CD4-positive, CD25-positive, alpha-beta regulatory T cell (primary cell): ENCODE results near the gene CFAP65. TPM values are rescaled to one million over a fixed set of nuclear protein-coding genes. Genes with fewer than 3 reads are reported as not detected.

Source experiments
- ATAC-seq, 2 donors: fragments of 150-1000 bp; cut with Tn5 transposase; one replicate each; pipeline ENCODE4 v1.10.0; 2021; ENCODE audit warnings: low read depth in 2 of 2, moderate number of reproducible peaks in 2 of 2, moderate library complexity in 1 of 2
- DNase-seq, 3 donors: peaks; one replicate each; pipeline versions ENCODE4 v3.0.0 to v3.0.0-alpha.2; 2012 to 2022; ENCODE audit warnings: mixed read lengths in 1 of 3
- H3K27ac ChIP-seq: one replicate; pipeline ENCODE4 v1.7.0; 2013; ENCODE audit warnings: mild to moderate bottlenecking, low read length; ENCODE audit not compliant: insufficient read depth, poor library complexity, severe bottlenecking
- H3K27me3 ChIP-seq: one replicate; pipeline ENCODE4 v1.7.0; 2013; ENCODE audit warnings: low read length; ENCODE audit not compliant: control insufficient read depth, insufficient read depth
- H3K36me3 ChIP-seq: one replicate; pipeline ENCODE4 v1.7.0; 2013; ENCODE audit warnings: mild to moderate bottlenecking, low read length, moderate library complexity; ENCODE audit not compliant: control insufficient read depth, insufficient read depth
- H3K4me1 ChIP-seq: 2 replicates; pipeline ENCODE4 v1.7.0; 2013; ENCODE audit warnings: mild to moderate bottlenecking, low read length; ENCODE audit not compliant: insufficient read depth, control insufficient read depth, poor library complexity, severe bottlenecking
- H3K4me3 ChIP-seq: one replicate; pipeline ENCODE4 v1.7.0; 2013; ENCODE audit warnings: low read depth, mild to moderate bottlenecking, low read length, moderate library complexity
- H3K9me3 ChIP-seq, 2 experiments: 1 replicate in 1 of 2; 2 replicates in 1 of 2; pipeline ENCODE4 v1.7.0; 2013; ENCODE audit warnings: low read length in 2 of 2, mild to moderate bottlenecking in 1 of 2, moderate library complexity in 1 of 2; ENCODE audit not compliant: control insufficient read depth in 2 of 2
- H3K27ac Mint-ChIP-seq, 3 donors: one replicate each; pipeline ENCODE4 v1.8.0; 2020 to 2022; ENCODE audit warnings: mild to moderate bottlenecking in 3 of 3, mixed read lengths in 3 of 3, moderate library complexity in 2 of 3
- H3K27me3 Mint-ChIP-seq: one replicate; pipeline ENCODE4 v1.8.0; 2022; ENCODE audit warnings: mild to moderate bottlenecking, mixed read lengths
- H3K36me3 Mint-ChIP-seq: one replicate; pipeline ENCODE4 v1.8.0; 2020; ENCODE audit warnings: mixed read lengths
- H3K4me1 Mint-ChIP-seq, 4 donors: one replicate each; pipeline ENCODE4 v1.8.0; 2020 to 2022; ENCODE audit warnings: mixed read lengths in 4 of 4, mild to moderate bottlenecking in 1 of 4
- H3K4me3 Mint-ChIP-seq, 4 donors: one replicate each; pipeline ENCODE4 v1.8.0; 2020 to 2022; ENCODE audit warnings: mild to moderate bottlenecking in 4 of 4, mixed read lengths in 4 of 4, moderate library complexity in 3 of 4
- H3K9me3 Mint-ChIP-seq, 7 donors: one replicate each; pipeline ENCODE4 v1.8.0; 2020 to 2022; ENCODE audit warnings: mixed read lengths in 7 of 7, mild to moderate bottlenecking in 3 of 7, moderate library complexity in 2 of 7
- polyA plus RNA-seq, 4 donors: library from polyadenylated mRNA; unstranded; fragments of 300-500 nt; fragmentation: Illumina TruSeq; gene quantifications; one replicate each; pipeline ENCODE4 v1.2.3, GENCODE V29; 2021
- total RNA-seq: library from RNA; stranded (reverse); gene quantifications from one replicate; pipeline ENCODE4 v1.2.3, GENCODE V29; 2022

The CFAP65 gene
- not detected for total RNA-seq
- not detected for polyA plus RNA-seq

- peak in 1 of 2 donors; percentile 53 for ATAC-seq
- Histone ChIP-seq H3K4me1 (peaks cover 4% of the 10 kb centered on the region), H3K9me3 (no peaks in the 10 kb centered on the region), H3K27me3 (peaks cover 30% of the 10 kb centered on the region), H3K4me3 (no peak within 1 kb of the TSS), H3K36me3 (no peaks in the 10 kb centered on the region), H3K27ac (no peak within 1 kb of the TSS)
- Mint-ChIP-seq H3K9me3 (peaks cover 0 to 3% (median 0%) of the 10 kb centered on the region in 7 donors), H3K27ac (no peak within 1 kb of the TSS), H3K27me3 (peaks cover 41% of the 10 kb centered on the region), H3K4me1 (peaks cover 0 to 11% (median 3%) of the 10 kb centered on the region in 4 donors), H3K4me3 (peak within 1 kb of the TSS in 3 of 4 donors; percentile 23 to 80 (median 57)), H3K36me3 (no peaks in the 10 kb centered on the region)
- peak in 2 of 3 donors; percentile 39 to 46 for DNase-seq
Observed at GRCh38 chr2:219041252-219041651, at the start of gene CFAP65. TSS of gene CFAP65 (minus strand) at chr2:219041516. CDS start at chr2:219039048, 2,468 bp downstream.

DNA sequence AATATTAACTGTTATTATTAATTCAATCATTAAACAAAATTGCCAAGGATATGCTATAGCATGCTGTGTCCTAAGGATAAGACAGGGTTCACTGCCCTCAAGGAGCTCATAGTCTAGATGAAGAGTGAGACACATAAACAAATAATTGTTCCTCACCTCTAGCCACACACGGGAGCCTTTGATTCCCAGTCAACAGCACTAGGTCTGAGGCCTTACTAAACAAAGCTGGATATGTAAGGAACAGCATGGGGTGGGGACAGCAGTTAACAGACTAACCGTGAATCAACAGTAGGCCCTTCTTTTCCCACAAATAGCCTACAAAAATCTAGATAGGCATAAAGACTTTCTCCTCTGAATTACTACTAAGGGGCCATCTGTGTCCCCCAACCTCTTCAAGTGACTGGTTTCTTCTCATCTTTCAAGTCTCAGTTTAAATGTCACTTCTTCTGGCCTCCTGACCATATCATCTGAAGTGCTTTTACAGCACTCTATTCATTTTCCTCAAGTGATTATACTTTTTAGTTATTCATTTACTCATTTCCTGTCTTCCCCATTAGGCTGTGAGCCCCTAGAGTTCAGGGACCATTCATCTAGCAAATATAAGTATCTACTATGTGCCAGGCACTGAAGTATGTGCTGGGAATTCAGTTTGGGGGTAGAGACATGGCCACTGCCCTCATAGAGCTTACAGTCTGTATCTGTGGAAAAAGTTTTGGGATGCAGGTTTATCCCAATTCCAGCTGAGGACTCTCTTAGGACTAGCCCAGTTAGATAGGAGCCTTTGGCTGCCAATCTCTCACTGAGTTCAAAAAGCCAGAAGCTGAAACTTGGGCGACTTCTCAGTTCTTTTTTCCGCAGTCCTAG, 49.4 kb upstream of the CFAP65 start:
- Mint-ChIP-seq H3K9me3 (no peaks in the 10 kb centered on the region), H3K4me3 (no peak overlapping the region), H3K27me3 (no peaks in the 10 kb centered on the region), H3K27ac (no peak overlapping the region), H3K4me1 (peaks cover under 1 to 9% (median 3%) of the 10 kb centered on the region in 4 donors), H3K36me3 (peaks cover 35% of the 10 kb centered on the region)
- ATAC-seq (no peak), DNase-seq (no peak)
- Histone ChIP-seq H3K4me1 (no peaks in the 10 kb centered on the region), H3K9me3 (no peaks in the 10 kb centered on the region), H3K27me3 (no peaks in the 10 kb centered on the region), H3K27ac (no peak overlapping the region), H3K4me3 (no peak overlapping the region), H3K36me3 (peaks cover 20% of the 10 kb centered on the region)

DNA sequence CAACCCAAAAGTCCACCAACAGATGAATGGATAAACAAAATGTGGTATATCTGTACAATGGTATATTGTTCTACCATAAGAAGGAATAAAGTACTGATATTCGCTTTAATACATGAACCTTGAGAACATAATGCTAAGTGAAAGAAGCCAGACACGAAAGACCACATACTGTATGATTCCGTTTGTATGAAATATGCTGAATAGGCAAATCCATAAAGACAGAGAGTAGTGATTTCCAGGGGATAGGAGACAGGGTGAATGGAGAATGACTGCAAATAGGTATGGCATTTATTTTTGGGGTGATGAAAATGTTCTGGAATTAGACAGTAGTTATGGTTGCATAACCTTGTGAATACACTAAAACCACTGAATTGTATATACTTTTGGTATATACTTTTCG, 48.0 kb upstream of the CFAP65 start:
- no peak for ATAC-seq
- DNase-seq, result no peak
- Histone ChIP-seq H3K27me3 (no peaks in the 10 kb centered on the region), H3K36me3 (peaks cover 11% of the 10 kb centered on the region), H3K4me1 (no peaks in the 10 kb centered on the region), H3K27ac (no peak overlapping the region), H3K4me3 (no peak overlapping the region), H3K9me3 (no peaks in the 10 kb centered on the region)
- peaks cover 4 to 14% (median 4%) of the 10 kb centered on the region in 4 donors for H3K4me1 Mint-ChIP-seq
- no peak overlapping the region for H3K4me3 Mint-ChIP-seq
- H3K27me3 Mint-ChIP-seq, result no peaks in the 10 kb centered on the region
- H3K27ac Mint-ChIP-seq, result no peak overlapping the region
- no peaks in the 10 kb centered on the region for H3K9me3 Mint-ChIP-seq
- H3K36me3 Mint-ChIP-seq, result peaks cover 30% of the 10 kb centered on the region

DNA sequence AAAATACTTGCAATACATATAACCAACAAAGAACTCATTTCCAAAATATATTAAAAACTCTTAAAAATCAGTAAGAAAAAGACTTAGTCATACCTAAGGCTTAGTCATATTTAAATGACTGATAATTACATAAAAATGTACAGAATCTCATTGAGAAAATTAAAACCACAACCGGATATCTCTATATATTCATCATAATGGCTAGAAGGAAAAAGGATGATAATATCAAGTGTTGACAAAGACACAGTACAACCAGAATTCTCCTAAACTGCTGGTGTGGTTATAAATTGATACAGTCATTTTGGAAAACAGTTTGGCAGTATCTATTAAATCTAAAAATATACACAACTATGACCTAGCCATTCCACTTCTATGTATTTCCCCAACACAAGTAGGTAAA, 46.5 kb upstream of the CFAP65 start:
- no peaks in the 10 kb centered on the region for H3K27me3 ChIP-seq
- ATAC-seq (no peak), DNase-seq (no peak)
- Mint-ChIP-seq H3K36me3 (peaks cover 20% of the 10 kb centered on the region), H3K4me1 (peaks cover 4 to 14% (median 4%) of the 10 kb centered on the region in 4 donors), H3K4me3 (no peak overlapping the region), H3K27me3 (no peaks in the 10 kb centered on the region), H3K9me3 (peaks cover 0 to 2% (median 0%) of the 10 kb centered on the region in 7 donors), H3K27ac (no peak overlapping the region)
- no peak overlapping the region for H3K27ac ChIP-seq
- H3K36me3 ChIP-seq, result peaks cover 2% of the 10 kb centered on the region
- H3K9me3 ChIP-seq, result no peaks in the 10 kb centered on the region
- H3K4me1 ChIP-seq, result no peaks in the 10 kb centered on the region
- no peak overlapping the region for H3K4me3 ChIP-seq

DNA sequence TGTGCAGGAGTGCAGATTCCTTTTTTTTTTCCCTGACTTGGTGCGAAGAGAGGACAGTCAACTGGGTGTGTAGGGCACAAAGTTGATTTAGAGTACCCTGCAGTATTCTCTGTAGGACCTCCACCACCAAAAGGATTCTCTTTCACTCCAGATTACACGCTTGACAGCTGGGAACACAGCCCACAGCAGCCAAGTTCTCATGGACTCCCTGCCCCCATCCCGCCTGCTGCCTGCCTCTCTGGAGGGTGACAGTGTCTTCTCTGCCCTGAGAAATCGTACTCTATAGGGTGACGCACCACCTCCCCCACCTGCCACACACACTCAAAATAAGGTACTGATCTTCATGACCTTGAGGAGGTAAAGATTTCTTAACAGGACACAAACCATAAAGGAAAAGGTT, 46.0 kb upstream of the CFAP65 start:
- Mint-ChIP-seq H3K9me3 (peaks cover 0 to 2% (median 0%) of the 10 kb centered on the region in 7 donors), H3K27ac (no peak overlapping the region), H3K4me3 (no peak overlapping the region), H3K36me3 (peaks cover 20% of the 10 kb centered on the region), H3K27me3 (no peaks in the 10 kb centered on the region), H3K4me1 (peaks cover 4 to 14% (median 4%) of the 10 kb centered on the region in 4 donors)
- Histone ChIP-seq H3K4me3 (no peak overlapping the region), H3K27me3 (no peaks in the 10 kb centered on the region), H3K4me1 (no peaks in the 10 kb centered on the region), H3K36me3 (peaks cover 2% of the 10 kb centered on the region), H3K9me3 (no peaks in the 10 kb centered on the region), H3K27ac (no peak overlapping the region)
- ATAC-seq (no peak), DNase-seq (no peak)

DNA sequence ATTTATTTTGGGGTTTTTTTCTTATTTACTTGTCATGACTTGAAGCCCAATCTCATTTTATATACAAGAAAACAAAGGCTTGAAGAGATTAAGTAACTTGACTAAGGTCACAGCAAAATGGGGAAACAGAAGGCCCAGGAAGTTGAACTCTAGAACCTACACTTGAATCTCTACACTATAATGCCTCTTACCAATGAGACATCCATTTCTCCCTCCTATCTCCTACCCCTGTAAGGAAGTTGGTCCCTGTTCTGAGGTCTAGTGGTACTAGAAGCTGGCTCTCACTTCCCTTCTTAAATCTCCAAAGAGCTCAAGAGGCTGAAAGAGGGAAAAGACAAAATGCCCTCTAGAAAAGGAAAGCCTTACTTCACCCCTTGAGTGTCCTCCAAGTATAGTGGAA, 44.9 kb upstream of the CFAP65 start:
- Mint-ChIP-seq H3K9me3 (peaks cover 0 to 2% (median 0%) of the 10 kb centered on the region in 7 donors), H3K4me3 (no peak overlapping the region)
- peaks cover 2% of the 10 kb centered on the region for H3K36me3 ChIP-seq

GRCh38 chr2:219084791-219085190, 43.5 kb upstream of the CFAP65 start:
- no peaks in the 10 kb centered on the region for H3K4me1 ChIP-seq
- peaks cover 2% of the 10 kb centered on the region for H3K36me3 ChIP-seq
- peaks cover 0 to 12% (median 4%) of the 10 kb centered on the region in 4 donors for H3K4me1 Mint-ChIP-seq
- peak overlapping the region in 2 of 3 donors; percentile 28 to 85 for H3K27ac Mint-ChIP-seq
- H3K27me3 Mint-ChIP-seq, result no peaks in the 10 kb centered on the region
- H3K4me3 ChIP-seq, result no peak overlapping the region
- H3K9me3 Mint-ChIP-seq, result peaks cover 0 to 2% (median 0%) of the 10 kb centered on the region in 7 donors
- no peaks in the 10 kb centered on the region for H3K9me3 ChIP-seq
- ATAC-seq (no peak), DNase-seq (peak in 1 of 3 donors; percentile 6)
- no peak overlapping the region for H3K4me3 Mint-ChIP-seq
- no peaks in the 10 kb centered on the region for H3K27me3 ChIP-seq
- H3K27ac ChIP-seq, result no peak overlapping the region
- H3K36me3 Mint-ChIP-seq, result peaks cover 11% of the 10 kb centered on the region

More for the DNA sequence above, 44.9 kb upstream of the CFAP65 start:
- no peak for ATAC-seq
- no peaks in the 10 kb centered on the region for H3K9me3 ChIP-seq
- peaks cover 20% of the 10 kb centered on the region for H3K36me3 Mint-ChIP-seq
- H3K27me3 ChIP-seq, result no peaks in the 10 kb centered on the region
- no peaks in the 10 kb centered on the region for H3K27me3 Mint-ChIP-seq
- no peak overlapping the region for H3K4me3 ChIP-seq
- DNase-seq, result no peak
- no peaks in the 10 kb centered on the region for H3K4me1 ChIP-seq
- H3K27ac ChIP-seq, result no peak overlapping the region
- peaks cover 4 to 14% (median 4%) of the 10 kb centered on the region in 4 donors for H3K4me1 Mint-ChIP-seq
- no peak overlapping the region for H3K27ac Mint-ChIP-seq
